Cardiac muscle cell (in vitro differentiated cells and primary cell): ENCODE results near the gene DLG2. TPM values are rescaled to one million over a fixed set of nuclear protein-coding genes. Genes with fewer than 3 reads are reported as not detected.

Experiments
- DNase-seq, 2 donors: peaks; one replicate each; pipeline versions ENCODE4 v3.0.0 to v3.0.0-alpha.2; 2010 to 2017; ENCODE audit warnings: low read depth in 1 of 2, low spot score in 1 of 2
- H3K27ac ChIP-seq: fragments of 200-600 bp; sonication (generic); 2 replicates; pipeline ENCODE4 v1.5.1; 2016
- H3K27me3 ChIP-seq: fragments of 200-600 bp; sonication (generic); 2 replicates; pipeline ENCODE4 v1.6.0; 2016; ENCODE audit warnings: control low read depth
- H3K36me3 ChIP-seq: fragments of 200-600 bp; sonication (generic); 2 replicates; pipeline ENCODE4 v1.5.1; 2016; ENCODE audit warnings: control low read depth
- H3K4me1 ChIP-seq: fragments of 200-600 bp; sonication (generic); 2 replicates; pipeline ENCODE4 v1.8.1; 2017; ENCODE audit warnings: low read depth, mild to moderate bottlenecking, mixed run types
- H3K4me3 ChIP-seq: fragments of 200-600 bp; sonication (generic); 2 replicates; pipeline ENCODE4 v1.5.1; 2016; ENCODE audit warnings: mild to moderate bottlenecking
- H3K9me3 ChIP-seq: fragments of 200-600 bp; sonication (generic); 2 replicates; pipeline ENCODE4 v1.5.1; 2017; ENCODE audit warnings: low read depth, mild to moderate bottlenecking, control low read depth
- polyA plus RNA-seq: library from polyadenylated mRNA; unstranded; fragments of >200 nt; fragmentation: Nextera tagmentation; extraction: Ambion mirVana; gene quantifications from 2 replicates; pipeline ENCODE4 v1.2.1, GENCODE V29; 2016
- total RNA-seq: library from RNA; depleted of rRNA; stranded (reverse); fragments of >200 nt; gene quantifications from 2 replicates; pipeline ENCODE4 v1.2.3, GENCODE V29; 2016
- TF ChIP-seq, protein P1 (sequence below): IDR thresholded peaks from 2 replicates; pipeline ENCODE4 v1.5.1; 2012; ENCODE audit warnings: low read depth, mild to moderate bottlenecking, low read length

Gene DLG2
- total and polyA plus RNA-seq, 2 experiments from 2014 or later, result 3.5 to 15.9 TPM

GRCh38 chr11:85269109-85269508 is 358.0 kb downstream of the DLG2 start:
- no peaks in the 10 kb centered on the region for H3K36me3 ChIP-seq
- TF ChIP-seq, protein P1, sequence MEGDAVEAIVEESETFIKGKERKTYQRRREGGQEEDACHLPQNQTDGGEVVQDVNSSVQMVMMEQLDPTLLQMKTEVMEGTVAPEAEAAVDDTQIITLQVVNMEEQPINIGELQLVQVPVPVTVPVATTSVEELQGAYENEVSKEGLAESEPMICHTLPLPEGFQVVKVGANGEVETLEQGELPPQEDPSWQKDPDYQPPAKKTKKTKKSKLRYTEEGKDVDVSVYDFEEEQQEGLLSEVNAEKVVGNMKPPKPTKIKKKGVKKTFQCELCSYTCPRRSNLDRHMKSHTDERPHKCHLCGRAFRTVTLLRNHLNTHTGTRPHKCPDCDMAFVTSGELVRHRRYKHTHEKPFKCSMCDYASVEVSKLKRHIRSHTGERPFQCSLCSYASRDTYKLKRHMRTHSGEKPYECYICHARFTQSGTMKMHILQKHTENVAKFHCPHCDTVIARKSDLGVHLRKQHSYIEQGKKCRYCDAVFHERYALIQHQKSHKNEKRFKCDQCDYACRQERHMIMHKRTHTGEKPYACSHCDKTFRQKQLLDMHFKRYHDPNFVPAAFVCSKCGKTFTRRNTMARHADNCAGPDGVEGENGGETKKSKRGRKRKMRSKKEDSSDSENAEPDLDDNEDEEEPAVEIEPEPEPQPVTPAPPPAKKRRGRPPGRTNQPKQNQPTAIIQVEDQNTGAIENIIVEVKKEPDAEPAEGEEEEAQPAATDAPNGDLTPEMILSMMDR, result no peak
- DNase-seq, result no peak
- H3K27ac ChIP-seq, result no peak overlapping the region
- H3K27me3 ChIP-seq, result no peaks in the 10 kb centered on the region
- H3K4me3 ChIP-seq, result no peak overlapping the region
- peaks cover 12% of the 10 kb centered on the region for H3K4me1 ChIP-seq
- no peaks in the 10 kb centered on the region for H3K9me3 ChIP-seq

- Histone ChIP-seq H3K27me3 (no peaks in the 10 kb centered on the region), H3K4me1 (peaks cover 12% of the 10 kb centered on the region), H3K9me3 (no peaks in the 10 kb centered on the region), H3K27ac (no peak overlapping the region), H3K36me3 (no peaks in the 10 kb centered on the region), H3K4me3 (no peak overlapping the region)
- TF ChIP-seq, protein P1, result no peak
- no peak for DNase-seq
These were observed 360.5 kb downstream of the DLG2 start for GRCh38 chr11:85266646-85267045.

DNA sequence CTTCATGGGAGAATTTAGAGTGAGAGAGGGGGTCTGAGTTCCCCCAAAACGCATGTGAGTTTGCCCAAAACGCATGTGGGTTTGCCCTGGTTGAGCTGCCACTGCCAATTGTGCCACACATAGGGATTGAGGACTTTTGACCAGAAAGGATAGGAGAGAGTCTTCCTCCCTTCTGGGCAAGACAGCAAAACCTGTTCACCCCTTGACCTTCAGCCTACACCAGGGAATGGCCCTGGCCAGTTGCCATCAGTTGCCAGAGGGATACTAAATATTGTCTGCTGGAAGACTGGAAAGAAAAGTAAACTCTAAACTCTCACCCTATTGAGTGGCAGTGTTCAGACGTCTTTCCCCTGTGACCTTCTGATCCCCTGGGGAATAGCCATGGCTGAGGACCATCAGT is 363.8 kb downstream of the DLG2 start:
- DNase-seq, result no peak
- TF ChIP-seq, protein P1, result no peak
- Histone ChIP-seq H3K27ac (no peak overlapping the region), H3K36me3 (no peaks in the 10 kb centered on the region), H3K27me3 (no peaks in the 10 kb centered on the region), H3K4me3 (no peak overlapping the region), H3K9me3 (no peaks in the 10 kb centered on the region), H3K4me1 (peaks cover 10% of the 10 kb centered on the region)

DNA sequence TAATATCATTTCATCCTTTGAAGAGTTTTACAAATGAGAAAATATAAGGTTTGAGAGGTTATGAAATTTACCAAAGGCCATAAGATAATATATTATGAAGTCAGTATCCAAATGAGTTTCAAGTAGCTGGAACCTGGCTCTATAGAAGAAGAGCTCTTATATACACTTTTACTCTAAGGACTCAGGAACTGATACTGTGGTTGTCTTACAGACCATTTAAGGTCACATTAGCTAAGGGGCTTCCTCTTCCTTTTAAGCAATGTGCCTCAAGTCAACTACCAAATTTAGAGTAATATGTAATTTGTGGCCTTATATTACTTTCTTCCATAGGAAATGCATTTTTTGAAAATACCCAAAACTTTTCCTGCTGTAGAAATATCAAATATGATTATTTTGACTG is 369.3 kb downstream of the DLG2 start:
- Histone ChIP-seq H3K27ac (no peak overlapping the region), H3K27me3 (no peaks in the 10 kb centered on the region), H3K4me1 (no peaks in the 10 kb centered on the region), H3K4me3 (no peak overlapping the region), H3K36me3 (no peaks in the 10 kb centered on the region), H3K9me3 (no peaks in the 10 kb centered on the region)
- DNase-seq, result no peak
- TF ChIP-seq, protein P1, result no peak

DNA sequence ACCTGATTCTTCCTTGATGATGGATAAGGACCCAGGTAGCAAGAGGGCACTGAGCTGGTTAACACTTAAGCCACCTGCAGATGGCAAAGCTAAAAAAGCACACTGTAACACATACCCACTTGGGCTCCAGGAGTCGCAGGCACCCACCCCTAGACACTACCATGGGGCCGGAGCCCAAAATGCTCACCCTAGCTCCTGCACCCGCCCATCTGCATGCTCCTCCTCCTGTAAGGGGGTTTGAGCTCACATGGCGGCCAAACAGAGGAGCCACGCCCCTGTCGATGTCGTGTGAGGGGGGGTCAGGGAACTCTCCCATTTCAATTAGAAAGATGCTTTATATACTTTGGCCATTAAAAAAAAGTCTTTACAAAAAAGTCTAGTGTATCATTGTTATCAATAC is 370.7 kb downstream of the DLG2 start:
- Histone ChIP-seq H3K27me3 (no peaks in the 10 kb centered on the region), H3K27ac (no peak overlapping the region), H3K36me3 (no peaks in the 10 kb centered on the region), H3K4me1 (no peaks in the 10 kb centered on the region), H3K4me3 (no peak overlapping the region), H3K9me3 (no peaks in the 10 kb centered on the region)
- TF ChIP-seq, protein P1, result no peak
- no peak for DNase-seq

- Histone ChIP-seq H3K27me3 (no peaks in the 10 kb centered on the region), H3K27ac (no peak overlapping the region), H3K4me1 (no peaks in the 10 kb centered on the region), H3K9me3 (no peaks in the 10 kb centered on the region), H3K36me3 (no peaks in the 10 kb centered on the region), H3K4me3 (no peak overlapping the region)
- TF ChIP-seq, protein P1, result no peak
- DNase-seq, result no peak
These were observed 377.7 kb downstream of the DLG2 start for GRCh38 chr11:85249482-85249881.
